Activated T-cell treated with anti-CD3 and anti-CD28 coated beads for 1 hour (primary cell): ENCODE results near the gene LMO7.
"Not testable (repeated sequence)": the region's sequence is repeated elsewhere in the genome, so short reads cannot be mapped to it uniquely, and the experiment has no call there.

Experiments used
- DNase-seq: peaks from one replicate; pipeline ENCODE4 v3.0.0-alpha.2; 2020; ENCODE audit warnings: low read depth

LMO7 gene

DNA sequence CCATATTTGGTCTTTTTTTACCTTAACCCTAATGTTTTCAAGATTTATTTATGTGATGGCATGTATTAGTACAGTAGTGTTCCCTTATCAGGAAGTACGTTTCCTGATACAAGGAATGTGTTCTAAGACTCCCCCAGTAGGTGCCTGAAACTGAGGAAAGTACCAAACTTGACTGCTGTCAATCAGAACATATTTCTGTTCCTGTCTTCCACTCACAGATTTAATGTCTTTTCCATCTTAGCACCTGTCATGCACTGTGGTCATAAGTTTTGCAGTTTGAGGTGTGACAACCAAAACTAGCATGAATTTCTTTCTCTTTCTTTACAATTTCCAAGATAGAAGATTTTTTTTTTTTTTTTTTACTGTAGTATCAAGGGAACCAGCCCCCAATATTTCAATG, 62.9 kb downstream of the LMO7 start:
- no peak for DNase-seq

- not testable (repeated sequence) for DNase-seq
These were observed 63.6 kb downstream of the LMO7 start for GRCh38 chr13:75699717-75700116.

DNA sequence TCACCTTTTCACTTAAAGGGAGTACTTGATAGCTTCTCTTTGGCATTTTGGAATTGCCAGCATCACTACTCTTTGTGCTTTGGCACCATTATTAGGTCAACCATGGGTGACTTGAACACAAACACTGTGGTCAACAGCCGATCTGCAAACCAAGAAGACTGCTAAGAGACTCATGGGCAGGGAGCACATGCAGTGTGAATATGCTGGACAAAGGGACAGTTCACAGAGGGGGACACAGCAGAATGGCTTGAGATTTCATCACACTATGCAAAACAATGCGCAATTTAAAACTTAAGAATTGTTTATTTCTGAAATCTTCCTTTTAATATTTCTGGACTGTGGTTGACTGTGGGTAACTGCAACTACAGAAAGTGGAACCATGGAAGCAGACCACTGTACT, 64.4 kb downstream of the LMO7 start:
- no peak for DNase-seq

GRCh38 chr13:75702476-75702875, 66.3 kb downstream of the LMO7 start:
- DNase-seq, result no peak

DNA sequence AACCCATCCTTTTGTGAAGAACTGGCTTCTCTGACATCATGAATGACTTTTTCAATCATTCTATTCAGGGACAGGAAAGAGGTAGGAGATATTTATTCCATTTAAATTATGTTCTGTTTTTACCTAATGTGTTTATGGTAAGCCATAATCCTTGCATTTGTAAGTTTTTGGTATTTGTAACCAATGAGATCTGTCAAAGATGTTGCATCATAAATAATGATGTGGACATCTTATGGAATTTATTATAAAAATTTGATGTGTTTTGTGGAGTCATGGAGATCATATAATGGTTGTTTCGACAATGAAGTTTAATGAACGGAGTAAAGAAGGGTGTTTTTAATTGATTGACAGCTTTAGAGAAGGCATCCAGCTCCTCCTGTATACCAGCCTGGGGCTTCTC, 67.6 kb downstream of the LMO7 start:
- no peak for DNase-seq

GRCh38 chr13:75704194-75704926, 68.2 kb downstream of the LMO7 start:
- DNase-seq, result no peak

DNA sequence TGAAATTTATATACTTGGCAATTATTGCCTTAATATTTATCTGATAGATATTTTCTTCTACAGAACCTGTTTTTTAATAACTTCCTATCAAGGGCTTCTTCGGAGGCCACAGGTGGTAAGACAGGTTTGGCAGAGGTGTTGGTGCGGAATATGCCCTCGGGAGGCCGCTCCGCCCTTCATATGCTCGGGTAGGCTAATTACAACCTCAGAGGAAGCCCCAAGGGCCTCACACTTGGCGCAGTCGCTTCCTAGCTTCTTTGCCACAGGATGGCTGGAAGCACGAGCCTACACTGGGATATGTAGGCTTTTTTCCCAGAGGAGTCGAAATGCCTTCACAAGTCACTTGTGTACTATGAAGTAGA, 68.8 kb downstream of the LMO7 start:
- DNase-seq, result no peak

DNA sequence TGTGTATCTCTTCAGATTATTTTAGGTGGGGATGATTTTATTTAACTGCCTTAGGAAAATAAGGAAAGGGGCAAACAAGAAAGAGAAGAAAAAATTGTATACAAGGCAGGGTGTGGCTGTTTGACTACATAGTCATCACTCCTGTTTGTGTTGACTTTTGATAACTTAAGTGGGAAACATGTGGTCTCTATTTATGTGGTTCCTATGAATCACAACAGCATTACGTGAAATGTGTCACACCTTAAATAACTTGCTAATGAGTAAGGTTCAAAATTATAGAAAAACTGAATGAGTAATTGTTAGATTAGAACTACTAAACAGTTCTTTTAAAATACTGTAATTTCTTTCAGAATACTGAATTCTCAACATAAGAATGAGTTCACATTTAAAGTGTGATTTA, 69.3 kb downstream of the LMO7 start:
- no peak for DNase-seq

GRCh38 chr13:75705908-75706307, 69.8 kb downstream of the LMO7 start:
- DNase-seq, result no peak

GRCh38 chr13:75713852-75714251, 77.7 kb downstream of the LMO7 start:
- DNase-seq, result no peak

DNA sequence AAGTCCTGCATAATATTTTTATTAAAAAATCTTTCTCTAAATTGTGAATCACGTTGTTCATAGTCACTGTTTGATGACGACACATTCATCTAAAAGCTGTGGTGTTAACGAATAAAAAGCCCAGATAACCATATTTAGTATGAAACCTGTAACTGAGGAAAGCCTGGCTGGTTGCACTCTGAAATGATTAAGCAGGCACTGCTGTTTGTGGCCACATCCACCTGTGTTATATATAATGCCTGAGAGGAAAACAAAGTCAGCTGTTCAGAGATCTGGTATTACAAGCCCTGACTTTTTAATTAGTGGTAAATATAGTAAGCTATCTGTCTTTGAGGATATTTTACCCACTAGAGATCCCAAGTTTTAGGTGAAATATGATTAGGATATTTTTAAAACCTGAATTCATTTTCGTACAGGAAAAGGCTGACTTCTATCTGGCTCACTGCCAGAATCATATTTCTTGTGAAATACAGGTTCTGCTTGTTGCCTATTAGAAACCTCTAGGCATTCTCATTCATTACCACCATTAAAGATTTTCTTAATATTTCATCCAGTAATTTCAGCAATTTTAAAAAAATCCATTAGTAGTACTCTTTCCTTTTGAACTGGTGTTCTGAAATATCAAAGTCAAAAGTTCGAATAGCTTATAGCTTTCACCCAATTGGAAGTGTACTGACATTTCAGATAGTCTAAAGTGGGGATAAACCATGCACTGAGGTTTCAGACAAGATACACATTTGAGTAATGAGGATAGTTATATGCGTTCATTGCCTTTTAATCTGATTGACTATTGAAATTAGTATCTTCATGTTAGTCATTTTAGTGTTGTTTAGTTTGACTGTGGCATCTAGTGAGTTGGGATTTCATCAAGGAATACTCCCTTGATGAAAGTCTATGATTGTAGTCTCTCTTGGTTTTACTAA, 79.7 kb downstream of the LMO7 start:
- no peak for DNase-seq

GRCh38 chr13:75717525-75717924, 81.4 kb downstream of the LMO7 start:
- no peak for DNase-seq

DNA sequence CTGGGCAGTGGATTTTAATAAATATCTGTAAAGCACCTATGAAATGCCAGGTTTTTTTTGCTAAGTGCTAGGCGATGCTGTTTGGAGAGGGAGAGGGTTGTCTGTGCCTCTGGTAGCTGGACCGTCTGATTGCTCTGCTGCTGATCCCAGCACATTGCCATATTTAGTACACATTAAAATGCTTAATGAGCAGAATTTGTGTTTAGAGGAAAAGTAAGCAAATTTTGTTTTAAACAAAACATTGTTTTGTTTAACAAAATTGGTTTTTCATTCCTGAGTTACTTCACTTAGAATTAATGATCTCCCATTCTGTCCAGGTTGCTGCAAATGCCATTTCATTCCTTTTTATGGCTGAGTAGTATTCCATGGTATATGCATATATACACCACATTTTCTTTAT, 85.2 kb downstream of the LMO7 start:
- no peak for DNase-seq

DNA sequence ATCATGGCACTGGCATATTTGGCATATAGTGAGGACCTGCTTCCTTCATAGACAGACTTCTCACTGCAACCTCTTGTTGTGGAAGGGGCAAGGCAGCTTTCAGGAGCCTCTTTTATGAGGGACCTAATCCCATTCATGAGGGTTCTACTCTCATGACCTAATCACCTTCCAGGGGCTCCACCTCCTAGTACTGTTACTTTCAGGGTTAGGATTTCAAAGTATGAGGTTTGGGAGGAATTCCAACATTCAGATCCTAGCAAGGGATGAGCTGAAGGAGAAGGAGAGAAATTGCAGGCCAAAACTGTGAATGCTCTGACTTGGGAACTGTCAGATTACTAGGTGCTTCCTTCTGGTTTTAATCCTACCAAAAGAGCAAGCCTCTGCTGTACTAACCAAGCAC, 87.8 kb downstream of the LMO7 start:
- DNase-seq, result no peak

DNA sequence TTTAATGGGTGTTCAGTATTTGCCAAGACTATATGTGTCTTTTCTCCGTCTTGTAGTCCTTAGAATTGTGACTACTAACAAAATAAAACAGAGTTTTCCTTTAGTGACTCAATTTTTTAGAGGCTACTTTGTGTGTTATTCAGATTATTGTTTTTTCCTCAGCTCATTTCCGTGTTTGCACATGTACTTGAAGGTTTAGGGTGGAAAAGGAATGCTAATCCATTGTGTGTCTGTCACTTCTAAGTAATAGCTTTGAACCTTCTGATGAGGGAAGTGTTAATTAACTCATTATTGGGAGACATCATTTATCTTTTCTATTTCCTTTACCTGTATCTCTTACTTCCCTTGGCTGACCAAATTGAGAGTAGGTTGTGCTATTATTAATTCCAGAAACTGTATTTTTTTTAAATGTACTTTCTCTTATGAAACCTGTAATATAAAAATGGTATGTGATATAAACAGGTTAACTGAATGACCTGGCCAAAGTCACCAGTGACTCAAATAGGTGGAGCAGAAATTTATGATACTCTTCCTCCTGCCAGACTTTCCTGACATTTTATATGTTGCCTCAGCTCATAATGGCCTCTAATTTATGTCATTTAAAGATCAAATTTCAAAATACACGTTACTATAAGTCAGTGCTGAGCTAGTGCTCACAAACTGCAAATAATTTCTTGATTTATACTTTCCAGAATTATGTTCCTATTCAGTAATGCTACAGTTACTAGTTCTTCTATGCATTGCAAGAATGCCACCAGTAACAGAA, 88.8 kb downstream of the LMO7 start:
- DNase-seq, result no peak

GRCh38 chr13:75725736-75726135, 89.6 kb downstream of the LMO7 start:
- no peak for DNase-seq

DNA sequence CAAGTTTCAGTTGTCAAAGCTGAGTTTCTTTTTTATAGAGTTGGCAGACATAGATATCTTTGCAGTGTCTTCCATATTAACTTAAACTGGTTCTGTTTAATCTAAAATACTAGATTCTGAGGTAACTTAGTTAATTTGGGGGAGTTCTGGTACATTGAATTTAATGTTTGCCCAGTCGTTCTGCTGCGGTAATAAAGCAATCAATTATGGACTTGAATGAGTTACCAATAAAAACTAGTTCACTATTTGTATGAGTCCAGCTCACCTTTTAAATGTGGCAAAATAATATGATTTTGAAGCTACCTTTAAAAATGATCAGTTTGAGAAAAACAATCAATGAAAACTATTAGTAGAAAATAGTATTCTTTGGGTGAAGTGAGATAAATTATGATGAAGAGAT, 90.2 kb downstream of the LMO7 start:
- DNase-seq, result no peak

GRCh38 chr13:75733113-75733512, 97.0 kb downstream of the LMO7 start:
- not testable (repeated sequence) for DNase-seq

GRCh38 chr13:75736173-75736572, 100.0 kb downstream of the LMO7 start:
- no peak for DNase-seq

DNA sequence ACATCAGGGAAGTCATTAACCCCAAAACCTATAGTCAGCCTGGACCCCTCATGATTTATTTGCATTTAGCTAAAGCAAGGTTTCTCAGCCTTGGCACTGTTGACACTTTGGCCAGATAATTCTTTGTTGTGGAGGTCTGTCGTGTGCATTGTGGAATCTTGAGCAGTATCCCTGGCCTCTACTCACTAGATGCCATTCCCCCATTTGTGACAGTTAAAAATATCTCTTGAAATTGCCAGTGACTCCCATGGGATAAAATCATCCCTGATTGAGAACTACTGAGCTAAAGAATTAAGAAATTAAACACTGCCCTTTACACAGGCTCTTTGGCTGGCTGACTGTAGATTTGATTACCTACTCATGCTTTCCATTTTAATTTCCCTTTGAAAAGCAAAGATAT, 102.7 kb downstream of the LMO7 start:
- DNase-seq, result no peak

GRCh38 chr13:75739244-75739868, 103.2 kb downstream of the LMO7 start:
- DNase-seq, result no peak

GRCh38 chr13:75740031-75740430, 103.9 kb downstream of the LMO7 start:
- DNase-seq, result no peak
